Spinal cord (tissue), 10 donors: ENCODE measurements around the gene MRGPRF. TPM values are rescaled to one million over a fixed set of nuclear protein-coding genes. Genes with fewer than 3 reads are reported as not detected.
"Not testable (repeated sequence)": the region's sequence is repeated elsewhere in the genome, so short reads cannot be mapped to it uniquely, and the experiment has no call there.

Experiments used
- DNase-seq, 6 donors: peaks; one replicate each; pipeline versions ENCODE4 v3.0.0 to v3.0.0-alpha.2; 2013 to 2015; ENCODE audit warnings: low spot score in 6 of 6, low read depth in 4 of 6
- H3K27ac ChIP-seq: one replicate; pipeline ENCODE4 v1.5.1; 2013; ENCODE audit warnings: low read depth, low read length, control low read depth
- H3K27me3 ChIP-seq: one replicate; pipeline ENCODE4 v1.6.1; 2013; ENCODE audit warnings: low read length; ENCODE audit not compliant: control insufficient read depth, insufficient read depth
- H3K36me3 ChIP-seq: one replicate; pipeline ENCODE4 v1.6.1; 2013; ENCODE audit warnings: low read length; ENCODE audit not compliant: control insufficient read depth, insufficient read depth
- H3K4me1 ChIP-seq: one replicate; pipeline ENCODE4 v1.6.1; 2013; ENCODE audit warnings: low read length; ENCODE audit not compliant: control insufficient read depth, insufficient read depth
- H3K4me3 ChIP-seq: one replicate; pipeline ENCODE4 v1.5.1; 2013; ENCODE audit warnings: low read depth, low read length, control low read depth
- H3K9me3 ChIP-seq: one replicate; pipeline ENCODE4 v1.6.1; 2013; ENCODE audit warnings: low read length; ENCODE audit not compliant: control insufficient read depth, insufficient read depth
- WGBS: methylation state at CpG from one replicate; pipeline ENCODE4 v1.1.5; 2013; ENCODE audit warnings: missing lambda C conversion rate; ENCODE audit not compliant: insufficient coverage; 5-methylcytosine and 5-hydroxymethylcytosine counted together
- polyA plus RNA-seq, 2 donors: library from polyadenylated mRNA; unstranded; fragments of 120-200 nt; gene quantifications; one replicate each; pipeline ENCODE4 v1.2.1, GENCODE V29; 2013; ENCODE audit not compliant: insufficient read length in 2 of 2
- total RNA-seq, 2 donors: library from RNA; depleted of rRNA in 1 of 2; stranded (reverse); fragments of 120-200 nt in 1 of 2; fragments of >200 nt in 1 of 2; gene quantifications; one replicate each; pipeline versions ENCODE4 v1.2.3 to v1.2.4, GENCODE V29; 2013 to 2014
- donor health status: healthy.

The MRGPRF gene
- total and polyA plus RNA-seq, 4 donors: 2.5 to 28.6 (median 12.7) TPM

- WGBS: 81% methylated on average over 10 of the region's 13 CpGs
- no peaks in the 10 kb centered on the region for H3K27me3 ChIP-seq
- H3K4me1 ChIP-seq: peaks cover 35% of the 10 kb centered on the region
- H3K9me3 ChIP-seq: no peaks in the 10 kb centered on the region
- H3K4me3 ChIP-seq: no peak overlapping the region
- no peak for DNase-seq
- H3K36me3 ChIP-seq: peaks cover 3% of the 10 kb centered on the region
- no peak overlapping the region for H3K27ac ChIP-seq
Observed at GRCh38 chr11:69004411-69005182, 8.4 kb downstream of the MRGPRF start.

GRCh38 chr11:69003866-69004367, 9.1 kb downstream of the MRGPRF start:
- no peaks in the 10 kb centered on the region for H3K27me3 ChIP-seq
- no peak overlapping the region for H3K27ac ChIP-seq
- H3K4me3 ChIP-seq: no peak overlapping the region
- H3K4me1 ChIP-seq: peaks cover 34% of the 10 kb centered on the region
- no peaks in the 10 kb centered on the region for H3K9me3 ChIP-seq
- DNase-seq: no peak
- 93% methylated on average over 17 of the region's 20 CpGs for WGBS
- peaks cover 3% of the 10 kb centered on the region for H3K36me3 ChIP-seq

GRCh38 chr11:69003301-69003865, 9.7 kb downstream of the MRGPRF start:
- Histone ChIP-seq H3K4me3 (no peak overlapping the region), H3K36me3 (peaks cover 3% of the 10 kb centered on the region), H3K4me1 (peaks cover 34% of the 10 kb centered on the region), H3K9me3 (no peaks in the 10 kb centered on the region), H3K27ac (no peak overlapping the region), H3K27me3 (no peaks in the 10 kb centered on the region)
- no peak for DNase-seq
- 94% methylated on average over 9 of the region's 9 CpGs for WGBS

GRCh38 chr11:69002570-69003231, 10.3 kb downstream of the MRGPRF start:
- 92% methylated on average over 11 of the region's 13 CpGs for WGBS
- DNase-seq: no peak
- H3K4me1 ChIP-seq: peaks cover 30% of the 10 kb centered on the region
- H3K36me3 ChIP-seq: peaks cover 3% of the 10 kb centered on the region
- no peaks in the 10 kb centered on the region for H3K27me3 ChIP-seq
- no peak overlapping the region for H3K4me3 ChIP-seq
- H3K27ac ChIP-seq: no peak overlapping the region
- H3K9me3 ChIP-seq: no peaks in the 10 kb centered on the region

GRCh38 chr11:69002110-69002569, 10.9 kb downstream of the MRGPRF start:
- DNase-seq: no peak
- no peak overlapping the region for H3K4me3 ChIP-seq
- peaks cover 30% of the 10 kb centered on the region for H3K4me1 ChIP-seq
- no peak overlapping the region for H3K27ac ChIP-seq
- H3K9me3 ChIP-seq: no peaks in the 10 kb centered on the region
- 67% methylated on average over 1 of the region's 6 CpGs for WGBS
- H3K27me3 ChIP-seq: no peaks in the 10 kb centered on the region
- peaks cover 3% of the 10 kb centered on the region for H3K36me3 ChIP-seq

- WGBS: 76% methylated on average over 23 of the region's 23 CpGs
- DNase-seq: no peak
- Histone ChIP-seq H3K4me3 (no peak overlapping the region), H3K27ac (peak overlapping the region; percentile 31), H3K4me1 (peaks cover 30% of the 10 kb centered on the region), H3K36me3 (peaks cover 3% of the 10 kb centered on the region), H3K9me3 (no peaks in the 10 kb centered on the region), H3K27me3 (no peaks in the 10 kb centered on the region)
Observed at GRCh38 chr11:69001243-69002081, 11.6 kb downstream of the MRGPRF start.

GRCh38 chr11:69000831-69001242, 12.2 kb downstream of the MRGPRF start:
- Histone ChIP-seq H3K4me3 (no peak overlapping the region), H3K9me3 (no peaks in the 10 kb centered on the region), H3K27me3 (no peaks in the 10 kb centered on the region), H3K36me3 (peaks cover 3% of the 10 kb centered on the region), H3K27ac (peak overlapping the region; percentile 31), H3K4me1 (peaks cover 30% of the 10 kb centered on the region)
- WGBS: 20% methylated on average over 2 of the region's 8 CpGs
- DNase-seq: peak in 2 of 6 donors; percentile 42 to 59

- DNase-seq: no peak
- 100% methylated on average over 1 of the region's 5 CpGs for WGBS
- Histone ChIP-seq H3K4me1 (peaks cover 30% of the 10 kb centered on the region), H3K4me3 (no peak overlapping the region), H3K36me3 (peaks cover under 1% of the 10 kb centered on the region), H3K27ac (peak overlapping the region; percentile 62), H3K27me3 (no peaks in the 10 kb centered on the region), H3K9me3 (no peaks in the 10 kb centered on the region)
Observed at GRCh38 chr11:69000391-69000790, 12.7 kb downstream of the MRGPRF start.

- 90% methylated on average over 10 of the region's 12 CpGs for WGBS
- not testable (repeated sequence) for H3K27ac ChIP-seq
- peaks cover 27% of the 10 kb centered on the region for H3K4me1 ChIP-seq
Observed at GRCh38 chr11:68999748-69000355, 13.2 kb downstream of the MRGPRF start.

More at GRCh38 chr11:68999748-69000355, 13.2 kb downstream of the MRGPRF start:
- not testable (repeated sequence) for H3K27me3 ChIP-seq, H3K36me3 ChIP-seq, DNase-seq, H3K4me3 ChIP-seq, H3K9me3 ChIP-seq
